Measurements from ENCODE around the gene ARHGAP30.
A peak's percentile ranks its signal among the peaks of the same experiment; 100 is the strongest.
"Not testable (repeated sequence)": the region's sequence is repeated elsewhere in the genome, so short reads cannot be mapped to it uniquely, and the experiment has no call there.

Gene ARHGAP30

DNA sequence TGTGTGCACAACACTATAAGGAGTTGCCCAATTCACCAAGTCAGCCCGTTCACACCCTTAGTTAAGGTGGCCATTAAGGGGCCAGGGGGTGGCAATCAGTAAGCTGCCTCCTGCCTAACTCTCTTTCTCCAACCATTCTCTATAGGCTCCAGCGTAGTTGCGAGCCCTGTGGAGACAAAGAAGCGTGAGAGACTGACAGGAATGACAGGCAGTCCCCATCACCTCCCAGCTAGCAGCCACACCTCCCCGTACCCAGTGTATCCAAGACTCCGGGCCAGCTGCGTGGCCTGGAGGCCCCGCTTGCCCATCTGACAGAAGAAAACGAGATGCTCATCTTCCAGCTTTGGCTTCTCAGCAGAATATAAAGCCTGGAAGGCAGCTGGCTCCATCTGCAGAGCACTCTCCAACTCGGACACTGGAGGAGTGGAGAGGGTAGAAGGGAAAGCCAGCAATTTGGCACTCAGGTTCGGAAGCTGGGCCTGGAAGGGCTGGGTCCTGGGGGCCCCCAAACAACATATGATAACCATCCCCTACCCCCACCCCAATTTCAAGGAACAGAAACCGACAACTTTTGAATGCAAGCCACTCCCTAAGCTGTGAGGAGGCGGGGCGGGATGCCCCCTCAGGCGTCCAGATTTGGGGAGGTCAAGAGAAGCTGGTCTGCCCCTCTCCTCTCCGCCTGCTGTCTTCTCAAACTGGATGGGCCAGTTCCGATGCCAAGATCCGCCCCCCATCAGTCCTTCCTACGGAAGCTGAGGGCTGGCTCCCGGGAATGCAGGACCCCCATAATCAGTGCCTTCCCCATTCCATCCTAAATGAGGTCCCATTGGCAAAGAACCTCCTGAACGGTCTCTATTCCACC lies 31.8 kb downstream of the ARHGAP30 start:
- DNase-seq, result no peak

DNA sequence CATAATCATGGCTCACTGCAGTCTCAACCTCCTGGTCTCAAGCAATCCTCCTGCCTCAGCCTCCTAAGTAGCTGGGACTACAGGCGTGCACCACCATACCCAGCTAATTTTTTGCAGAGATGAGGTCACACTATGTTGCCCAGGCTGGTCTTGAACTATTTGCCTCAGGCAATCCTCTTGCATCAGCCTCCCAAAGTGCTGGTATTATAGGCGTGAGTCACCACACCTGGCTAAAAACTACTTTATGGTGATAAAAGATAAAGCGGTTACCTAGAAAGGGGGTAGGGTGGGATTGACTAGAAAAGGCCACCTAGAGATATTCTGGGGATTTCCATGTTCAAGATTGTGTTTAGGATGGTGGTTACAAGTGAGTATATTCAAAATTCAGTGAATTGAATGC lies 35.9 kb downstream of the ARHGAP30 start:
- no peak for DNase-seq

DNA sequence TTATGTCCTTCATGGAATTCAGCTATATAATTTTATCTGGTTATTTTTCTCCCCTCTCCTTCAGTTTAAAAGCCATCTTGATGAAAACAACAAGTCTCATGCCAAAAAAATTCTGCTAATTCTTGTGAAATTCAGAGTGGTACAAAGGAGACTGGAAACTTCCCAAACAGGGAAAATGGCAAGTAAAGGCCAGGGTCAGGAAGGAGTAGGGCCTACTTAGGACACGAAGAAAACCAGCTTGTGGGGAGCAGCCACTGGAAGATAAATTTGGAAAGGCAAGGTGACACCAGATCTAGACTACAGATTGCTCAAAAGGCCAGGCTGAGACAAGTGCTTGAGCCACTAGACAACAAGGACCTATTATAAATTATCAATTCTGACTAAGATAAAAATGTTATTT lies 37.3 kb downstream of the ARHGAP30 start:
- no peak for DNase-seq

DNA sequence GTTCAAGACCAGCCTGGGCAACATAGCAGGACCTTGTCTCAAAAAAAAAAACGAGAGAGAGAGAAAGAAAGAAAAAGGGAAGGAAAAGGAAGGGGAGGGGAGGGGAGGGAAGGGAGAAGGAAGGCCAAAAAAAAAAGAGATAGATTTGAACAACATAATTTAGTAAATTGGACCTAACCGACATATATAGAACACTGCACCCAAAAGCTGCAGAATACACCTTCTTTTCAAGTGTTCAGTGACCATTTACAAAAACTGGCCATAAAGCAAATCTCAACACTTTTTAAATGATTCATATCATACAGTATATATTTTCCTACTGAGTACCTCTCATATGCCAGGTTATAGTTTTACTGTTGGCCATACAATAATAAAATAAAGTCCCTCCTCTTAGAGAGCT lies 37.8 kb downstream of the ARHGAP30 start:
- no peak for DNase-seq

DNA sequence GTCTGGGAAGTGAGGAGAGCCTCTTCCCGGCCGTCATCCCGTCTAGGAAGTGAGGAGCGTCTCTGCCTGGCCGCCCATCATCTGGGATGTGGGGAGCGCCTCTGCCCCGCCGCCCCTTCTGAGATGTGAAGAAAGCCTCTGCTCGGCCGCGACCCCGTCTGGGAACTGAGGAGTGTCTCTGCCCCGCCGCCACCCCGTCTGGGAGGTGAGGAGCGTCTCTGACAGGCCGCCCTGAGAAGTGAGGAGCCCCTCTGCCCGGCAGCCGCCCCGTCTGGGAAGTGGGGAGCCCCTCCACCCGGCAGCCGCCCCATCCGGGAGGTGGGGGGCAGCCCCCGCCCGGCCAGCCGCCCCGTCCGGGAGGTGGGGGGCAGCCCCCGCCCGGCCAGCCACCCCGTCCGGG lies 40.2 kb downstream of the ARHGAP30 start:
- DNase-seq, result not testable (repeated sequence)

DNA sequence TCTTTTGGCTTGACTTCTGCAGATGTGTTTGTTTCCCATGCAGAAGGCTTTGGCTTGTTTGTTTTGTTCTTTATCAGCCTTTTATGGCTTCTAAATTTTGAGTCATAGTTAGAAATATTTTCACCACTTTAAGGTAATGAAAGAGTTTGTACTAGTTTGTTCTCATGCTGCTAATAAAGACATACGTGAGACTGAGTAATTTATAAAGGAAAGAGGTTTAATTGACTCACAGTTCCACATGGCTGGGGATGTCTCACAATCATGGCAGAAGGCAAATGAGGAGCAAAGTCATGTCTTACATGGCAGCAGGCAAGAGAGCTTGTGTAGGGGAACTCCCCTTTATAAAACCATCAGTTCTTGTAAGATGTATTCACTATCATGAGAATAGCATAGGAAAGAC lies 42.7 kb downstream of the ARHGAP30 start:
- DNase-seq, result not testable (repeated sequence)

DNA sequence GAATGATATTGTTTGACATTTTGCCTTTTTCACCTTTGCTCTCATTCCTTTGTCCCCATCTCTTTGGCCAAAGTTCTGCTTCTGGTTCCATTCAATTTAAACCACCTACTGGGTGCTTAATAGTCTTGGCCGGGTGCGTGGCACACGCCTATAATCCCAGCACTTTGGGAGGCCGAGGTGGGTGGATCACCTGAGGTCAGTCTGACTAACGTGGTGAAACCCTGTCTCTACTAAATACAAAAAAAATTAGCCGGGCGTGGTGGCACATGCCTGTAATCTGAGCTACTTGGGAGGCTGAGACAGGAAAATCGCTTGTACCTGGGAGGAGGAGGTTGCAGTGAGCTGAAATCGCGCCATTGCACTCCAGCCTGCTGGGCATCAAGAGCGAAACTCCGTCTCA lies 47.3 kb downstream of the ARHGAP30 start:
- not testable (repeated sequence) for DNase-seq

DNA sequence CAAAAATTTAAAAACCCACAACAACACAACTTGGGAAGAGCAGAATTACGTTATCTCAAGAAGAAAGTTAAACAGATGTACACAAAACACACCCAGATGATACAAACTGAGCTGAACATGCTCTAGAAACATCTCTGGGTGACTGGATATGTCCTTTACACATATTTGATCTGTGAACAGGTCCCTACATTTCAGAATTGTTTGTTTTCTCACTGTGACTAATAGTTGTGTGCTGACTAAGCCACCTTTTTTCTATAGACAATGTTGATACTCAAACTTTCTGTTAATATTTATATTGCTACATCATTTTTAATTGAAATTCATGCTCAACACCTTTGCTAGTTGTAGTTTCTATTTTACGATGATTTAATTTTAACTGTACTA lies 47.7 kb downstream of the ARHGAP30 start:
- no peak for DNase-seq

DNA sequence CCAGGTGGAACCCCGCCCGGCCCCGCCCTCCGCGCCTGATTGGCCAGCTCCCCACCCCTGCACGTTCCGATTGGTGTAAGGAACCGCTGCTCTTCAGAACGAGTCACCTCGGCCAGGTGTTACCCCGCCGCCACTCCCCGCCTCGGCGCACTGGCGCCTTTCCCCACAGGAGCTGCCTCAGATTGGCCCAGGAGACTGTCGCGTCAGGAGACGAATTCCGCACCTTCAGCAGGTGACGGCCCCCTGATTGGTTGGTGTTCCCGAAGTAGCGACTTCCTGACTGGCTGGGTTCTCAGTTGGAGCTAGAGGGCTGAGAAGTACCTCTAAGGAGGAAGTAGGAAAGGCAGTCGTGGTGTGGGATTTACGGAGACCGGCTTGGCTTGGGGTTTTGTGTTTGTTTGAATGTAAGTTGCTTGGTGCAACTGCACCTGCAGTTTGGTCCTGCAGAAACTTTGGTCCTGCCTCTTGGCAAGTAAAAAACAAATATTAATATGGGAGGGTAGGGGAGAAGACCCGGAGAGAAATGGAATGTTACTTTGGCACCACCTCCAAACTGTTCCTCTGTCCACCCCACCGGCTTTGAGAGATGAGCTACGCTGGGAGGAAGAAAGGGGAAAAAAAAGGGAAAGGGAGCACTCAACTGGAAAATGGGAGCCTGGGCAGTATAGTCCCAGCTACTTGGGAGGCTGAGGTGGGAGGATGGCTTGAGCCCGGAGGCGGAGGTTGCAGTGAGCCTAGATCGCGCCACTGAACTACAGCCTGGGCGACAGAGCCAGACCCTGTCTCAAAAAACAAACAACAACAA lies 48.3 kb downstream of the ARHGAP30 start:
- DNase-seq, result no peak

DNA sequence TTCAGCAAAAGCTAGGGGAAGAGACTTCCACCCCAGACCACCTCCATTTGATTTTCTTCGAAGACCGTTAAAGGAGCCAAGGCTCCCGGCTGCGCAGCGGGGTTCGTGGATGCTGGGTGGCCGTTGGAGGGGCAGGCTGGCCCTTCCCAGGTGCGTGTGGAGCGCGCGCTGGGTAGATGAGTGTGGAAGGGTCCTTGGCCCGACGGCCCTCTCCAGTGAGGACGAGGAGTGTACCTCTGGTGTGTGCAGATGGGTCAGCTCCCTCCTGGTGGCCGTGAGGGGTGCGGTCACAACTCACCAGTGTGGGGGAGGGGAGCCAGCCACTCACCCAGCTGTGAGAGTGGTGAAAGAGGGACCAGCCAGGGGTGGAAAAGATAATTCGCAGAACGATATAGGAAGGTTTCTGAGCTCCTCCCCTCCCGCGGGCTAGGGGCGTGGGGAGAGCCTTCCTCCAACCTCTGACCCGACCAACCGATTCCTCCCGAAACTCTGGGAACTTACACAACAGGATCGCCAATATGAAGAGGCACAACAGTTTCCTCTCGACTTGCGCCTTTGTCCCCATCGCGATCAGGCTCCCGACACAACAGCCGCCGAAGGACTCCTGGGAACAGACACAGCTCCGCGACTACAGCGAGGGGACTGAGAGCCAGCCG lies 49.1 kb downstream of the ARHGAP30 start, which contains the start of gene F11R:
Gene F11R, minus strand, starts transcription at position 644 of the 656 bp plus-strand sequence. Its CDS starts 79 bp downstream, at position 565.
- peak; percentile 48 for DNase-seq

DNA sequence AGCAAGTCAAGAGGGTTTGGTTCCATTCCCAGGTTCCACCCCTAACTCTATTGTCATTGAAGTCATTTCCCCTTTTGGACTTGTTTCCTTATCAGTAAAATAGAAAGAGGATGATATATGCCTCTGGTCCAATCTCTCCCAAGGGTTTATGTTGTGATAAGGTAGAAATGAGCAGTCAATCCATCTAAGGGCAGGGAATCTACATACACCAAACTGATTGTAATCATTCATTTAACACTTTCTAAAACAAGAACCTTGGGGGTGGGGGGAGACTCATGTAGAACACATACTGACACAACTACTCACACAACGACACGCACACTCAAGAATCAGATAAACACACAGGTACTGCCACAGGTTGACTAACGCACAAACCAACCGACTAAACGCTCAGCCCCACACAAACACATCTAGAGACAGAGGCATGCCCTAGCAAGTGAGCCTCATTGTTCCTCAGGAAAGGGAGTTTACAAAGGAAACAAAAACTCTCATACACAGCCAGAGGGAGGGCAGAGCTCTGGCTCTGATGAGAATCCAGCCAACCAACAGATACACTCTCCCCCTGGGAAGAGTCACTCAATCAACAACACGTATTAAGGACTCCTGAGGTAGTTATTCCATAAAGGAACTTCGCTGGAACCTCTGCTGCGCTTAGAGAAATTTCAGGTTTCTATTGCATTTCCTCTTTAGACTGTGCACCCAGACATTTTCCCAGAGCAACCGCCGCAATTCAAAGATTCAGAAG lies 49.8 kb downstream of the ARHGAP30 start:
- DNase-seq, result no peak

DNA sequence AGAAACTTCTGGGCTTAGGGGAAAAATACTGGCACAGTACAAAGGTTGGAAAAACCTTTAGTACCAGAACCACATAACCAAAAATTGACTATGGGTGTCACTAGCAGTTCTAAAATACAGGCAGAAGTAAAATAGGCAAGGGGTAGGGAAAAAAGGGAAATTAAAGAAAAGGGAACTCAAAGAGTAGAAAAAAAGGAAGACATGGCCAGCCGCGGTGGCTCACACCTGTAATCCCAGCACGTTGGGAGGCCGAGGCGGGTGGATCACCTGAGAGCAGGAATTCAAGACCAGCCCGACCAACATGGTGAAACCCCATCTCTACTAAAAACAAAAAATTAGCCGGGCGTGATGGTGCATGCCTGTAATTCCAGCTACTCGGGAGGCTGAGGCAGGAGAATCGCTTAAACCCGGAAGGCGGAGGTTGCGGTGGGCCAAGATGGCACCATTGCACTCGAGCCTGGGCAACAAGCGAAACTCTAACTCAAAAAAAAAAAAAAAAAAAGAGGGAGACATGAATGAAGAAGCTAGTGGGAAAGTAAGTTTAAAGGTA lies 50.5 kb downstream of the ARHGAP30 start:
- DNase-seq, result not testable (repeated sequence)

DNA sequence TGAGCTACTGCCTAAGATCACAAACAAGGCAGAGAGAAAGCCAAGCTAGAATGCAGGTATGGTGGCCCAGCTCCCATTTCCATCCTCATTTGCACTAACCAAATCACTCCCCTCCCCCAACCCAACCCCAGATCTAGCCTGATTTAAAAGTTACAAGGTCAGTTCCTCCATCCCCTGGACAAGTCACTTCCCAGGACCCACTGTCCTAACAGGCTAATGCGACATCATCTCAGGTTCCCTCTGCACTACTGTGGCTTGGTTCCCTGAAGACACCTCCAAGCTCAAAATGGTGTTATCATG lies 51.1 kb downstream of the ARHGAP30 start:
- DNase-seq, result no peak

DNA sequence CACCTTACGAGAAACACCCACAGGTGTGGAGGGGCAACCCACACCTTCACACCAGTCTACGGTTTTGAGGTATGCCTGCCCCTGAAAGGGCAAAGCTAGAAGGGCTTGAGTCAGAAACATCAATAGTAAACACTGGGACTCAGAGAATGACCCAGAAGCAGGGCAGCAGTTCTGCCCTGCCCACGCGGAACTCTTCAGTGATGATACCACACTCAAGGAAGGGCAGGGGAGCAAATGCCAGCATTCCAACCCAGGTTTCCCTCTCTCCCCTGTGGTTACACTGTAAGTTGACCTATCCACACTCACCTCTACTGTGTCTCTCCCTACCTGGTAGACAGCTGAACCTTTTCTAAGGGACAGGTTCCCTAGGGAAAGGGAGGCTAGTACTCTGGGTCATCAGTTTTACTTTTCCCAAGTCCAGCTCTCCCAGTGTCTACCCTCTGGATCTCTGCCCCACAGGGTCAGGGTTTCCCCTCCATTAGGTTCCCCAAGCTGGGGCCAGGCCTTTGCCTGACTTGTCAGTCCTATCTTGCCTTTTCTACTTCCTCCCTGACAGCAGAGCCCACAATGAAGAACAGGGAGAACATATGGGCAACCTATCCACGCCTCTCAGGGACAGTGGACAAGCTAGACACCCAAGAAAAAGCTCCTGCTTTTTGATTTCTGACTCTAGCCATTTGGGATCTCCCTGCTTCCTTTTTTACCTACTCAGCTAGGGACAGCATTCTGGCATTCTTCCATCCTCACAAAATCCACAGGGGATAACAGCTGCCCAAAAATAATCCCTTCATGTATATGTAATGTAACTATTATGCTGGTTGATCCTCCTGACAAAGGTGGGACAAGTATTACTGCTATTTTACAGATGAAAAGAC lies 51.7 kb downstream of the ARHGAP30 start:
- DNase-seq, result no peak

DNA sequence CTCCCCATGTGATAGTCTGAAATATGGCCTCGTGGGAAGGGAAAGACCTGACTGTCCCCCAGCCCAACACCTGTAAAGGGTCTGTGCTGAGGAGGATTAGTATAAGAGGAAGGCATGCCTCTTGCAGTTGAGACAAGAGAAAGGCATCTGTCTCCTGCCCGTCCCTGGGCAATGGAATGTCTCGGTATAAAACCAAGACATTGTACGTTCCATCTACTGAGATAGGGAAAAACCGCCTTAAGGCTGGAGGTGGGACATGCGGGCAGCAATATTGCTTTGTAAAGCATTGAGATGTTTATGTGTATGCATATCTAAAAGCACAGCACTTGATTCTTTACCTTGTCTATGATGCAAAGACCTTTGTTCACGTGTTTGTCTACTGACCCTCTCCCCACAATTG lies 52.5 kb downstream of the ARHGAP30 start:
- not testable (repeated sequence) for DNase-seq

DNA sequence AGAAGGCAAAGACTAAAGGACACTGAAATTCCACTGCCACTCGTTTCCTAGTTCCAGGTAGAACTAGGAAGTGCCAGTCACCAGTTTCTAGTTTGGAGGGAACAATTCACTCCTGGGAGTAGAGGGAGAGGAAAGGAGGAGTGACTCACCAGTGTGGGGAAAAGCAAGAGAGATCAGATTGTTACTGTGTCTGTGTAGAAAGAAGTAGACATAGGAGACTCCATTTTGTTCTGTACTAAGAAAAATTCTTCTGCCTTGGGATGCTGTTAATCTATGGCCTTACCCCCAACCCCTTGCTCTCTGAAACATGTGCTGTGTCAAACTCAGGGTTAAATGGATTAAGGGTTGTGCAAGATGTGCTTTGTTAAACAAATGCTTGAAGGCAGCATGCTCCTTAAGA lies 53.0 kb downstream of the ARHGAP30 start:
- DNase-seq, result not testable (repeated sequence)

DNA sequence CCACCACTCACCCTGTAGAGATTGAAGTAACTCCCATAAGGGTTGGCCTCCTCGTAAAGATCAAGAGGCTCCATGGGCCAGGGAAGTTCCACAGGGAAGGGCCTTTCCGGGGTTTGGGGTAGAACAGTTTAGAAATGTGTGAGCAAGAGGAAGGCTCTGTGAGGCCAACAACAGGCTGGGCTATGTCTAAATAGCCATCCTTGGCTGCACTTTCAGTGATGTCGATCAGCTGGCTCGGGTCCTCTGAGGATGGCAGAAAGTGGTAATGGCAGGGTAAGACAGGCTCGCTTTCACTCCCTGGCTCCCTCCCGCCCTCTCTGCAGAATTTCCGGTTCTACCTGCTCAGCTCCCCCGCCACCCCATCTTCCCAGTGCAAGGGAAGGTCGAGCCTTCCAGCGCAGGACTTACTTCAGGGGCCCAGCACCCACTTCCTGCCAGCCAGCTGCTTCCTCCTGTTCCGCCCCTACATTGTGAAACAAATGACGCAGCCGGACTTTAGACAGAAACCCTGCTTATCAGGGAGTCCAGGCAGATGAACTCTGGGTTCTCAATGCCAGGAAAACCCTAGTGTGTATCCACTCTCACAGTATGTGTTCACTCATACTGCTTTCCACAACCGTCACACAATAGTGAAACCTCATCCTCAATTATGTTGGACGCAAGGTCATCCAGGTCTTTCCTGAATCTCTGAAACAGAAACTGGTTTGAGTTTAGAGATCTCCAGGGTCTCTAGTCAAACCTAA lies 56.0 kb downstream of the ARHGAP30 start:
- no peak for DNase-seq

DNA sequence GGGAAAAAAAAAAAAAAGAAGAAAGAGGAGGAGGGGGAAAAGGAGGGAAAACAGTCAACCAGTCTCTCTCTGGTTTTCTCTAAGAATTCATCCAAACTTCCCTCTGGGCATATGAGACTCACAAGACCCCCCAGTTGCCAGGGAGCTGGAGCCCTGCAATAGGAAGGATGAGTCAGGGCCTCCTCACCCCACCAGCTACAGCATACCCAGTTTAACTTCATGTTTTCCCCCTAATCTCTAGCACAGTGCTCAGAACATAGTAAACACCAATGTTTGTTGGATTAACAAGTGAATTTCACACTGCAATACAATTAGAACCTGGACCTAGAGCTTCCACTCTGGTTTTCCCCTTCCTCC lies 56.6 kb downstream of the ARHGAP30 start:
- no peak for DNase-seq

DNA sequence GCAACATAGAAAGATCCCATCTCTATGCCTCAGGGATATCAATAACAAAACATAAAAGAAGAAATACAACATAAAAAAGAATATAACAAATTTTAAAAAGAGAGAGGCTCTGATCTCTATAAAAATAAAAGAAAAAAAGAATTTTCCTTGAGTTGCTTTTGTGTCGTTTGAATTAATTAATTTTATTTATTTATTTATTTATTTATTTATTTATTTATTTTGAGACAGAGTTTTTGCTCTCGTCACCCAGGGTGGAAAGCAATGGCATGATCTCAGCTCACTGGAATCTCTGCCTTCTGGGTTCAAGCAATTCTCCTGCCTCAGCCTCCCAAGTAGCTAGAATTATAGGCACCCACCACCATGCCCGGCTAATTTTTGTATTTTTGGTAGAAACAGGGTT lies 57.3 kb downstream of the ARHGAP30 start:
- DNase-seq, result no peak

DNA sequence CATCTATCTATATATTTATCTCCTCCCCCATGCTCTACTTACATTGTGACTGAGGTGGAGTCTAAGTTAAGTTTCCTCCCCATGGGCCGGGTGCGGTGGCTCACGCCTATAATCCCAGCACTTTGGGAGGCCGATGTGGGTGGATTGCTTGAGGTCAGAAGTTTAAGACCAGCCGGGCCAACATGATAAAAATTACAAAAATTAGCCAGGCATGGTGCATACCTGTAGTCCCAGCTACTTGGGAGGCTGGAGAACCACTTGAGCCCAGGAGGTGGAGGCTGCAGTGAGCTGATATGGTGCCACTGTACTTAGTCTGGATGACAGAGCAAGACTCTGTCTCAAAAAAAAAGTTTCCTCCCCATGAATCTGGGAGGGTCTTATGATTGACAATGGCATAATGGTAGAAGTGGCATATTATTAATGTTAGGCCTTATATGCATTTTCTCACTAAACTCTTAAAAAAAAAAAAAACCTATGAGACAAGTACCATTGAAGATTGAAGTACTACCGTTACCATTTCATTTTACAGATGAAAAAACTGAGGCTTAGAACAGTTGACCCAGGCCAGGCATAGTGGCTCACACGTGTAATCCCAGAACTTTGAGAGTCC lies 60.0 kb downstream of the ARHGAP30 start:
- no peak for DNase-seq

Measured in NCI-H1694 (cell line).